Measurements from ENCODE around the gene BMS1. TPM values are rescaled to one million over a fixed set of nuclear protein-coding genes. Genes with fewer than 3 reads are reported as not detected.

BMS1 gene
- total RNA-seq, 1 donor from 2014 or later: 23.2 TPM

DNA sequence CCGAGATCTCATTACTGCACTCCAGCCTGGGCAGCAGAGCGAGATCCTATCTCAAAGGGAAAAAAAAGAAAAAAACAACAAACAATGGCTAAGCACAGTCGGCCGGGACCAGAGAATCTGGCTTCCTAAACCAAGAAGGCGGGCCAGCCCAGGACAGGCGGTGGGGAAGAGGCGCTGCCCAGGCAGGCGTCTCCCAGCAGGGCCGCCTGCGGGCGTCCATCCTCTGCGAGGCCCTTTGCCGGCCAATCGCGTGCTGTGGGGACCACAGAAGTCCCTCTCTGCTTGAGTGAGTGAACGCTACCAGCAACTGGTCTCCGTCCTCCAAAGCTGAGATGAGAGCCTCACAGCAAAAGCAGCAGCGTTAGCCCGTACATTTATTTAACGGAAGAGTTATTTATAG lies 14.7 kb upstream of the BMS1 start:
- Histone ChIP-seq H3K4me3 (ENCODE audit: low read depth, low read length) (no peak overlapping the region), H3K27me3 (ENCODE audit: control insufficient read depth, insufficient read depth, low read length) (no peaks in the 10 kb centered on the region), H3K36me3 (ENCODE audit: control insufficient read depth, insufficient read depth, low read length) (no peaks in the 10 kb centered on the region)
- DNase-seq (ENCODE audit: low read depth): no peak
- TF ChIP-seq, protein P1, sequence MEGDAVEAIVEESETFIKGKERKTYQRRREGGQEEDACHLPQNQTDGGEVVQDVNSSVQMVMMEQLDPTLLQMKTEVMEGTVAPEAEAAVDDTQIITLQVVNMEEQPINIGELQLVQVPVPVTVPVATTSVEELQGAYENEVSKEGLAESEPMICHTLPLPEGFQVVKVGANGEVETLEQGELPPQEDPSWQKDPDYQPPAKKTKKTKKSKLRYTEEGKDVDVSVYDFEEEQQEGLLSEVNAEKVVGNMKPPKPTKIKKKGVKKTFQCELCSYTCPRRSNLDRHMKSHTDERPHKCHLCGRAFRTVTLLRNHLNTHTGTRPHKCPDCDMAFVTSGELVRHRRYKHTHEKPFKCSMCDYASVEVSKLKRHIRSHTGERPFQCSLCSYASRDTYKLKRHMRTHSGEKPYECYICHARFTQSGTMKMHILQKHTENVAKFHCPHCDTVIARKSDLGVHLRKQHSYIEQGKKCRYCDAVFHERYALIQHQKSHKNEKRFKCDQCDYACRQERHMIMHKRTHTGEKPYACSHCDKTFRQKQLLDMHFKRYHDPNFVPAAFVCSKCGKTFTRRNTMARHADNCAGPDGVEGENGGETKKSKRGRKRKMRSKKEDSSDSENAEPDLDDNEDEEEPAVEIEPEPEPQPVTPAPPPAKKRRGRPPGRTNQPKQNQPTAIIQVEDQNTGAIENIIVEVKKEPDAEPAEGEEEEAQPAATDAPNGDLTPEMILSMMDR (IDR thresholded peaks at IDR 0.05; ENCODE audit: insufficient read depth, low read length, poor library complexity, severe bottlenecking): no peak

DNA sequence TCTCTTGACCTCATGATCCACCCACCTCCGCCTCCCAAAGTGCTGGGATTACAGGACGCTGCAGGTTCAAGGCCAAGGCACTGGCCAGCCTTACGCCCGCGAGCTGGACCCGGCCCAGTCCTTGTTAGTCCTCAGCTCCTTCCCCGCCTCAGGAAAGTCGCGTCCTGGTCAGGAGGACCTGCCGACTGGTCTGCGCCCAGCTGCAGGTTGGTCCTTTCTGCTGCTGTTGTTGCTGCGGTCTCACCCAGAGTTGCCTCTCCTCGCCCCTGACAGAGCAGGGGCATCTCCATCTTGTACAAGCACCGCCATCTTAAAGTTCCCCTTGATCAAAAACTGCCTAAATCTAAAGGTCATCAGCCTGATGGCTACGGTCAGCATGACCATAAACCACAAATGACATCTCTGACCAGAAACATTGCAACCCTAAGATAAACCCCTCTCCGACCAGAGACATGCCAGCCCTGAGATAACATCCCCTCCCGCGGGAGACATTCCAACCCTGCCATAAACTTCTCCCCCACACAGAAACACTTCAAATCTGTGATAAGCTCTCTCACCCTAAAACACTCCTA lies 13.9 kb upstream of the BMS1 start:
- Histone ChIP-seq H3K27me3 (ENCODE audit: control insufficient read depth, insufficient read depth, low read length) (no peaks in the 10 kb centered on the region), H3K4me3 (ENCODE audit: low read depth, low read length) (no peak overlapping the region), H3K36me3 (ENCODE audit: control insufficient read depth, insufficient read depth, low read length) (no peaks in the 10 kb centered on the region)
- DNase-seq (ENCODE audit: low read depth): no peak
- TF ChIP-seq, protein P1 (IDR thresholded peaks at IDR 0.05; ENCODE audit: insufficient read depth, low read length, poor library complexity, severe bottlenecking): no peak

DNA sequence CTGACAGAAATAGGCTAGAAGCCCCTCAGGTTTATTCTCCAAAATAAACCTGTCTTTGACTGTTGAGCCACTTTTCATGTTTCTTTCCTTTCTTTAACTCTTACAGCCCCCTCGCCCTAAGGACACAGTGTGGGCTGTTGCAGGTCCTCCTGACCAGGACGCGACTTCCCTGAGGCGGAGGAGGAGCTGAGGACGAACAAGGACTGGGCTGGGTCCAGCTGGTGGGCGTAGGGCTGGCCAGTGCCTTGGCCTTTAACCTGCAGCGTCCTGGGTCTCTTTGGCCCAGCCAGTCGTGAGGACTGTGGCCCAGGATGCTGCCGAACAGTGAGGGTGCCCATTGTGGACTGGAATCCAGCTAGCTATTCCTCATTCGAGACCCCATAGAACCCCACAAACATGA lies 13.4 kb upstream of the BMS1 start:
- Histone ChIP-seq H3K27me3 (ENCODE audit: control insufficient read depth, insufficient read depth, low read length) (no peaks in the 10 kb centered on the region), H3K36me3 (ENCODE audit: control insufficient read depth, insufficient read depth, low read length) (no peaks in the 10 kb centered on the region), H3K4me3 (ENCODE audit: low read depth, low read length) (no peak overlapping the region)
- DNase-seq (ENCODE audit: low read depth): no peak
- TF ChIP-seq, protein P1 (IDR thresholded peaks at IDR 0.05; ENCODE audit: insufficient read depth, low read length, poor library complexity, severe bottlenecking): no peak

DNA sequence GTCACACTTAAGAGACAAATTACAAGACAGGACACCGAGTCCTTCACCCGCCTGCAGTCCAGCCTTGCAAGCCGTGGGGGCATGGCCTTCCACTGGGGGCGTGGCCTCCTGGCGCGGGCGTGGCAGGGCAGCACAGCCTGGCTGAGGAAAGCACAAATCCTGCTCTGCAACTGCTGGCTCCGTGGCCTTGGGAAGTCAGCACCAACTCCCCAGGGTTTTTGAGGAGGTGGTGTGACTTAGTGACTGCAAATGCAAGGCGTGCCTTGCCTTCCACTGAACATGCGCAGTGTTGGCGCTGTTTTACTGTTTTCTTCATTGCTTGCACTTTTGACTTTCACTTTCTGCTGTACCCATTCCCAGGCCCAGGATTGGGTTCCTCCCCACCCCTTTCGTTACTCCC lies 12.9 kb upstream of the BMS1 start:
- Histone ChIP-seq H3K27me3 (ENCODE audit: control insufficient read depth, insufficient read depth, low read length) (no peaks in the 10 kb centered on the region), H3K36me3 (ENCODE audit: control insufficient read depth, insufficient read depth, low read length) (no peaks in the 10 kb centered on the region), H3K4me3 (ENCODE audit: low read depth, low read length) (no peak overlapping the region)
- no peak for DNase-seq (ENCODE audit: low read depth)
- TF ChIP-seq, protein P1 (IDR thresholded peaks at IDR 0.05; ENCODE audit: insufficient read depth, low read length, poor library complexity, severe bottlenecking): no peak

DNA sequence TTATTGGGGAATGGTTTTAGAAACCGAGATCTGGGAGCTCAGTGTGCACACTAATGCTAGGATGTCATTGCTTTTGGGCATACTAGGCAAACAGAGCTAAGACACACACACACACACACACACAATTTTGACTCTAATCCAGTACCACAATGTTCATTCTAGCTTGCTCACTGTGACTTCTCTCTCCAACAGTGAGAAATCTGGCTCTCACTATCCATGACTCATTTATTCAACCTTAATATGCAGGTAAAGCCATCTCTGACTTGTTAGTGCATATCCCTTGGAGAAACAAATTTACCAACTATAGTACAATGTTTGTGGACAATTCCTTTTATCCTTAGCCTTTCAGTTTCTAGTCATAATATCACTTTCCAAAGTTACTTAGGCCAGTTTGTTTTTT lies 5.9 kb upstream of the BMS1 start:
- no peak overlapping the region for H3K4me3 ChIP-seq (ENCODE audit: low read depth, low read length)
- no peaks in the 10 kb centered on the region for H3K27me3 ChIP-seq (ENCODE audit: control insufficient read depth, insufficient read depth, low read length)
- H3K36me3 ChIP-seq (ENCODE audit: control insufficient read depth, insufficient read depth, low read length): no peaks in the 10 kb centered on the region
- TF ChIP-seq, protein P1 (IDR thresholded peaks at IDR 0.05; ENCODE audit: insufficient read depth, low read length, poor library complexity, severe bottlenecking): no peak
- DNase-seq (ENCODE audit: low read depth): no peak

DNA sequence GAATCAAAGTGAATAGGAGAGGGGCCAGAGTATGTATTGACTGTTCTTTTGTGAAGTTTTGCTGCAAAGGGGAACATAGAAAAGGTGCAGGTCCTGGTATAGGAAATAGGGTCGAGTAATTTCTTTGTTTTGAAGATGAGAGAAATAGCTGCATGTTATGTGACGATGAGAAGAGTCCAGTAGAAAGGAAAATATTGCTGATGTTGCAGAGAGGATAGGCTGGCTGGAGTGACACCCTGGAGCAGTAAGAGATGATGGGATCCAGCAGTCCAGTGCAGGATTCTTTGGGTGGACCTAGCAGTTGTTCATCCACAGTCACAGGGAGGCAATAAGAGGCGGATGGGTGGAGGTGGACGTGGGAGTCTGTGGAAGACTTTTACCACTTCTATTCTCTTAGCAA lies 2.1 kb upstream of the BMS1 start:
- H3K4me3 ChIP-seq (ENCODE audit: low read depth, low read length): no peak overlapping the region
- H3K27me3 ChIP-seq (ENCODE audit: control insufficient read depth, insufficient read depth, low read length): no peaks in the 10 kb centered on the region
- H3K36me3 ChIP-seq (ENCODE audit: control insufficient read depth, insufficient read depth, low read length): no peaks in the 10 kb centered on the region
- no peak for DNase-seq (ENCODE audit: low read depth)
- TF ChIP-seq, protein P1 (IDR thresholded peaks at IDR 0.05; ENCODE audit: insufficient read depth, low read length, poor library complexity, severe bottlenecking): no peak
